Measurements from ENCODE around the gene ZNF469. TPM values are rescaled to one million over a fixed set of nuclear protein-coding genes. Genes with fewer than 3 reads are reported as not detected.

ZNF469 gene
- total RNA-seq, 4 donors from 2014 or later: 0.87 to 1.8 (median 1.1) TPM

- Histone ChIP-seq H3K9me3 (peaks cover 0 to 20% (median 0%) of the 10 kb centered on the region in 4 donors), H3K4me3 (no peak overlapping the region), H3K27me3 (no peaks in the 10 kb centered on the region), H3K4me1 (peaks cover 0 to 15% (median 0%) of the 10 kb centered on the region in 4 donors), H3K27ac (no peak overlapping the region), H3K36me3 (no peaks in the 10 kb centered on the region)
- DNase-seq (ENCODE audit: low spot score in 2 of 2): no peak
- TF ChIP-seq POLR2A (IDR thresholded peaks at IDR 0.05) (no peak), EP300 (IDR thresholded peaks at IDR 0.05) (no peak), CTCF (IDR thresholded peaks at IDR 0.05) (no peak)
- WGBS, 2 donors: 76 to 91% methylated on average over 2 of the region's 2 CpGs
These were observed 21.8 kb upstream of the ZNF469 start for GRCh38 chr16:88360999-88361398.

- WGBS, 2 donors: 91 to 93% methylated on average over 5 of the region's 5 CpGs
- no peak for DNase-seq (ENCODE audit: low spot score in 2 of 2)
- Histone ChIP-seq H3K4me3 (no peak overlapping the region), H3K4me1 (peaks cover 0 to 15% (median 0%) of the 10 kb centered on the region in 4 donors), H3K27ac (no peak overlapping the region), H3K36me3 (no peaks in the 10 kb centered on the region), H3K27me3 (no peaks in the 10 kb centered on the region), H3K9me3 (peaks cover 0 to 20% (median 0%) of the 10 kb centered on the region in 4 donors)
- no peak for TF ChIP-seq POLR2A (IDR thresholded peaks at IDR 0.05)
- no peak for TF ChIP-seq EP300 (IDR thresholded peaks at IDR 0.05)
- TF ChIP-seq CTCF (IDR thresholded peaks at IDR 0.05): no peak
These were observed 21.0 kb upstream of the ZNF469 start for GRCh38 chr16:88361775-88362174.

- H3K4me3 ChIP-seq: no peak overlapping the region
- peaks cover 0 to under 1% (median 0%) of the 10 kb centered on the region in 4 donors for H3K4me1 ChIP-seq
- peaks cover 0 to 20% (median 0%) of the 10 kb centered on the region in 4 donors for H3K9me3 ChIP-seq
- TF ChIP-seq CTCF (IDR thresholded peaks at IDR 0.05): no peak
- no peak for TF ChIP-seq EP300 (IDR thresholded peaks at IDR 0.05)
- TF ChIP-seq POLR2A (IDR thresholded peaks at IDR 0.05): no peak
- WGBS, 2 donors: 50 to 53% methylated on average over 2 of the region's 2 CpGs
- DNase-seq (ENCODE audit: low spot score in 2 of 2): no peak
- no peaks in the 10 kb centered on the region for H3K36me3 ChIP-seq
- H3K27ac ChIP-seq: no peak overlapping the region
- no peaks in the 10 kb centered on the region for H3K27me3 ChIP-seq
These were observed 19.4 kb upstream of the ZNF469 start for GRCh38 chr16:88363239-88363891.

- WGBS, 2 donors: 85 to 98% methylated on average over 5 to 6 of the region's 6 CpGs
- no peak for DNase-seq (ENCODE audit: low spot score in 2 of 2)
- no peaks in the 10 kb centered on the region for H3K36me3 ChIP-seq
- peaks cover 0 to 20% (median 0%) of the 10 kb centered on the region in 4 donors for H3K9me3 ChIP-seq
- H3K27me3 ChIP-seq: no peaks in the 10 kb centered on the region
- no peaks in the 10 kb centered on the region for H3K4me1 ChIP-seq
- no peak overlapping the region for H3K4me3 ChIP-seq
- H3K27ac ChIP-seq: no peak overlapping the region
- TF ChIP-seq EP300 (IDR thresholded peaks at IDR 0.05) (no peak), CTCF (IDR thresholded peaks at IDR 0.05) (no peak), POLR2A (IDR thresholded peaks at IDR 0.05) (no peak)
These were observed 17.4 kb upstream of the ZNF469 start for GRCh38 chr16:88365244-88365865.

- TF ChIP-seq CTCF (IDR thresholded peaks at IDR 0.05): no peak
- TF ChIP-seq POLR2A (IDR thresholded peaks at IDR 0.05): no peak
- no peak for TF ChIP-seq EP300 (IDR thresholded peaks at IDR 0.05)
- no peaks in the 10 kb centered on the region for H3K4me1 ChIP-seq
- WGBS, 2 donors: 71 to 84% methylated on average over 4 of the region's 4 CpGs
These were observed 16.6 kb upstream of the ZNF469 start for GRCh38 chr16:88366032-88366703.

More at GRCh38 chr16:88366032-88366703, 16.6 kb upstream of the ZNF469 start:
- H3K9me3 ChIP-seq: peaks cover 0 to 20% (median 0%) of the 10 kb centered on the region in 4 donors
- no peaks in the 10 kb centered on the region for H3K27me3 ChIP-seq
- DNase-seq (ENCODE audit: low spot score in 2 of 2): no peak
- no peak overlapping the region for H3K27ac ChIP-seq
- H3K4me3 ChIP-seq: no peak overlapping the region
- H3K36me3 ChIP-seq: no peaks in the 10 kb centered on the region
